Measurements from ENCODE around the gene AIFM3.
"Not testable (repeated sequence)": the region's sequence is repeated elsewhere in the genome, so short reads cannot be mapped to it uniquely, and the experiment has no call there.

Gene AIFM3

GRCh38 chr22:21000987-21001600 is 34.0 kb downstream of the AIFM3 start:
- no peak for TF ChIP-seq CTCF (conservative IDR thresholded peaks at IDR 0.05; ENCODE audit: control insufficient read depth, insufficient read depth, low read depth, low read length)
- H3K4me3 ChIP-seq (ENCODE audit: control insufficient read depth, low read depth, low read length): peak overlapping the region; percentile 85
- no peak for DNase-seq (ENCODE audit: low read depth)

- peak; percentile 90 for DNase-seq (ENCODE audit: low read depth)
- peak within 1 kb of the TSS; percentile 85 for H3K4me3 ChIP-seq (ENCODE audit: control insufficient read depth, low read depth, low read length)
- TF ChIP-seq CTCF (conservative IDR thresholded peaks at IDR 0.05; ENCODE audit: control insufficient read depth, insufficient read depth, low read depth, low read length): no peak
Measured at GRCh38 chr22:21001601-21002325, 34.7 kb downstream of the AIFM3 start, which contains the start of gene THAP7. Gene THAP7 (minus strand): TSS chr22:21002118. CDS start chr22:21001911, 207 bp downstream.

- no peak for DNase-seq (ENCODE audit: low read depth)
- no peak for TF ChIP-seq CTCF (conservative IDR thresholded peaks at IDR 0.05; ENCODE audit: control insufficient read depth, insufficient read depth, low read depth, low read length)
- no peak overlapping the region for H3K4me3 ChIP-seq (ENCODE audit: control insufficient read depth, low read depth, low read length)
Measured at GRCh38 chr22:21003782-21004181, 36.7 kb downstream of the AIFM3 start.

- H3K4me3 ChIP-seq (ENCODE audit: control insufficient read depth, low read depth, low read length): not testable (repeated sequence)
Measured at GRCh38 chr22:21009208-21009607, 42.2 kb downstream of the AIFM3 start.

GRCh38 chr22:21009638-21010425 is 42.8 kb downstream of the AIFM3 start:
- no peak for TF ChIP-seq CTCF (conservative IDR thresholded peaks at IDR 0.05; ENCODE audit: control insufficient read depth, insufficient read depth, low read depth, low read length)
- DNase-seq (ENCODE audit: low read depth): peak; percentile 49
- H3K4me3 ChIP-seq (ENCODE audit: control insufficient read depth, low read depth, low read length): no peak overlapping the region

More at GRCh38 chr22:21009208-21009607, 42.2 kb downstream of the AIFM3 start:
- DNase-seq (ENCODE audit: low read depth): not testable (repeated sequence)

- H3K4me3 ChIP-seq (ENCODE audit: control insufficient read depth, low read depth, low read length): no peak overlapping the region
- no peak for DNase-seq (ENCODE audit: low read depth)
- TF ChIP-seq CTCF (conservative IDR thresholded peaks at IDR 0.05; ENCODE audit: control insufficient read depth, insufficient read depth, low read depth, low read length): no peak
Measured at GRCh38 chr22:21010426-21011113, 43.5 kb downstream of the AIFM3 start.
